Measurements from ENCODE around the gene EQTN. TPM values are rescaled to one million over a fixed set of nuclear protein-coding genes. Genes with fewer than 3 reads are reported as not detected.

Gene EQTN
- total and polyA plus RNA-seq, 5 donors from 2014 or later: not detected

DNA sequence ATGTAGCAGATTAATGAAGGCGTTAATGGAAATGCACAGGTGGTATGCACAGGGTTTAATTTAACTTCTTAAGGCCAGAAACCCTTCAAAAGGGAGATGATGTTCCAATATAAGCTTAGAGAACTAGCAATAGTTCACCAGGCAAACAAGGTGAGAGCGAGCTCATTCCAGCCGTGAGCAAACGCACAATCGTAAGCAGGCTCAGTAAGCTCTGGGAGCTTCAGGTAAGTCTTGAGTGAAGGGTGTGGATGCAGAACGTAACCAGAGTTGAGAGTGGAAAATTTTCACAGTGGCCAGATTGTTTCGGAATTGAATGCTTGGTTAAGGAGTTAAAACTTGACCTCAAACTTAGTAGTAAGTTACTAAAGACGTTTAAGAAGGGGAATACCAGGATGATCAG, 5.7 kb downstream of the EQTN start:
- no peak overlapping the region for H3K27ac Mint-ChIP-seq
- peaks cover 2% of the 10 kb centered on the region for H3K27me3 Mint-ChIP-seq
- no peaks in the 10 kb centered on the region for H3K9me3 ChIP-seq (ENCODE audit: control insufficient read depth in 2 of 2, low read length in 2 of 2)
- H3K36me3 ChIP-seq (ENCODE audit: control insufficient read depth, insufficient read depth, low read length): no peaks in the 10 kb centered on the region
- no peak overlapping the region for H3K4me3 Mint-ChIP-seq
- DNase-seq (no peak), ATAC-seq (ENCODE audit: low read depth in 2 of 2) (no peak)
- H3K4me1 ChIP-seq (ENCODE audit: control insufficient read depth, insufficient read depth, low read length, poor library complexity, severe bottlenecking): no peaks in the 10 kb centered on the region
- H3K9me3 Mint-ChIP-seq: peaks cover 0 to 2% (median 0%) of the 10 kb centered on the region in 7 donors
- H3K4me1 Mint-ChIP-seq: no peaks in the 10 kb centered on the region
- no peaks in the 10 kb centered on the region for H3K27me3 ChIP-seq (ENCODE audit: control insufficient read depth, insufficient read depth, low read length)
- H3K4me3 ChIP-seq (ENCODE audit: low read depth, low read length): no peak overlapping the region
- H3K36me3 Mint-ChIP-seq: no peaks in the 10 kb centered on the region
- no peak overlapping the region for H3K27ac ChIP-seq (ENCODE audit: insufficient read depth, low read length, poor library complexity, severe bottlenecking)

- Mint-ChIP-seq H3K4me1 (peaks cover 0 to 2% (median 0%) of the 10 kb centered on the region in 4 donors), H3K9me3 (no peaks in the 10 kb centered on the region)
Measured at GRCh38 chr9:27282269-27282668, 14.7 kb downstream of the EQTN start.

DNA sequence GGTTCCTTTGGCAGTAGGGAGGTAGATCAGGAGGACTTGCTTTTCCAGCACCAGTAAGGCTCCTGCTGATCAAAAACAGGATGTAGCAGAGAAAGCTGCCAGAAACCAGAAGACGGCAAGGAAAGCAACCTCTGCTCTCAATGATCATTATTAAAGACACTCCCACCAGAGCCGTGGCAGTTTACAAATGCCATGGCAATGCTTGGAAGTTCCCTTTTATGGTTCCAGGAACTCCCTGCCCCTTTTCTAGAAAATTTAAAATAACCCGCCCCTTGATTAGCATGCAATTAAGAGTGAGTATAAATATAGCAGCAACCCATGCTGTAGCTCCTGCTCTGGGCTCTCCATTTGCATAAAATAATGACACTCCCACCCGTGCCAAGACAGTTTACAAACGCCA, 16.1 kb downstream of the EQTN start:
- no peaks in the 10 kb centered on the region for H3K4me1 ChIP-seq (ENCODE audit: control insufficient read depth, insufficient read depth, low read length, poor library complexity, severe bottlenecking)
- no peaks in the 10 kb centered on the region for H3K27me3 Mint-ChIP-seq
- no peak overlapping the region for H3K4me3 Mint-ChIP-seq
- no peaks in the 10 kb centered on the region for H3K9me3 Mint-ChIP-seq
- no peak overlapping the region for H3K27ac ChIP-seq (ENCODE audit: insufficient read depth, low read length, poor library complexity, severe bottlenecking)
- no peak for ATAC-seq (ENCODE audit: low read depth in 2 of 2)
- no peaks in the 10 kb centered on the region for H3K36me3 ChIP-seq (ENCODE audit: control insufficient read depth, insufficient read depth, low read length)
- H3K9me3 ChIP-seq (ENCODE audit: control insufficient read depth in 2 of 2, low read length in 2 of 2): no peaks in the 10 kb centered on the region
- peak in 1 of 3 donors; percentile 3 for DNase-seq
- peak overlapping the region in 1 of 3 donors; percentile 53 for H3K27ac Mint-ChIP-seq
- H3K4me1 Mint-ChIP-seq: peaks cover 0 to 5% (median 2%) of the 10 kb centered on the region in 4 donors
- no peak overlapping the region for H3K4me3 ChIP-seq (ENCODE audit: low read depth, low read length)
- no peaks in the 10 kb centered on the region for H3K36me3 Mint-ChIP-seq
- no peaks in the 10 kb centered on the region for H3K27me3 ChIP-seq (ENCODE audit: control insufficient read depth, insufficient read depth, low read length)

More at GRCh38 chr9:27282269-27282668, 14.7 kb downstream of the EQTN start:
- H3K27ac ChIP-seq (ENCODE audit: insufficient read depth, low read length, poor library complexity, severe bottlenecking): no peak overlapping the region
- H3K27ac Mint-ChIP-seq: no peak overlapping the region
- H3K27me3 ChIP-seq (ENCODE audit: control insufficient read depth, insufficient read depth, low read length): no peaks in the 10 kb centered on the region
- no peak overlapping the region for H3K4me3 Mint-ChIP-seq
- no peaks in the 10 kb centered on the region for H3K36me3 Mint-ChIP-seq
- H3K4me3 ChIP-seq (ENCODE audit: low read depth, low read length): no peak overlapping the region
- H3K36me3 ChIP-seq (ENCODE audit: control insufficient read depth, insufficient read depth, low read length): no peaks in the 10 kb centered on the region
- H3K27me3 Mint-ChIP-seq: peaks cover 5% of the 10 kb centered on the region
- no peaks in the 10 kb centered on the region for H3K4me1 ChIP-seq (ENCODE audit: control insufficient read depth, insufficient read depth, low read length, poor library complexity, severe bottlenecking)
- DNase-seq (no peak), ATAC-seq (ENCODE audit: low read depth in 2 of 2) (no peak)
- no peaks in the 10 kb centered on the region for H3K9me3 ChIP-seq (ENCODE audit: control insufficient read depth in 2 of 2, low read length in 2 of 2)

- Histone ChIP-seq H3K27ac (ENCODE audit: insufficient read depth, low read length, poor library complexity, severe bottlenecking) (no peak overlapping the region), H3K9me3 (ENCODE audit: control insufficient read depth in 2 of 2, low read length in 2 of 2) (no peaks in the 10 kb centered on the region), H3K36me3 (ENCODE audit: control insufficient read depth, insufficient read depth, low read length) (no peaks in the 10 kb centered on the region), H3K4me3 (ENCODE audit: low read depth, low read length) (no peak overlapping the region), H3K4me1 (ENCODE audit: control insufficient read depth, insufficient read depth, low read length, poor library complexity, severe bottlenecking) (no peaks in the 10 kb centered on the region), H3K27me3 (ENCODE audit: control insufficient read depth, insufficient read depth, low read length) (no peaks in the 10 kb centered on the region)
- Mint-ChIP-seq H3K27ac (no peak overlapping the region), H3K4me3 (no peak overlapping the region), H3K4me1 (peaks cover 0 to 5% (median 2%) of the 10 kb centered on the region in 4 donors), H3K27me3 (no peaks in the 10 kb centered on the region), H3K36me3 (no peaks in the 10 kb centered on the region), H3K9me3 (no peaks in the 10 kb centered on the region)
- DNase-seq (no peak), ATAC-seq (ENCODE audit: low read depth in 2 of 2) (no peak)
Measured at GRCh38 chr9:27280249-27280648, 16.7 kb downstream of the EQTN start.

- DNase-seq (no peak), ATAC-seq (ENCODE audit: low read depth in 2 of 2) (no peak)
- no peaks in the 10 kb centered on the region for H3K36me3 ChIP-seq (ENCODE audit: control insufficient read depth, insufficient read depth, low read length)
- Mint-ChIP-seq H3K4me1 (peaks cover 0 to 5% (median 2%) of the 10 kb centered on the region in 4 donors), H3K4me3 (no peak overlapping the region), H3K27ac (no peak overlapping the region), H3K9me3 (no peaks in the 10 kb centered on the region), H3K27me3 (no peaks in the 10 kb centered on the region), H3K36me3 (no peaks in the 10 kb centered on the region)
- H3K4me1 ChIP-seq (ENCODE audit: control insufficient read depth, insufficient read depth, low read length, poor library complexity, severe bottlenecking): no peaks in the 10 kb centered on the region
- no peaks in the 10 kb centered on the region for H3K9me3 ChIP-seq (ENCODE audit: control insufficient read depth in 2 of 2, low read length in 2 of 2)
- no peaks in the 10 kb centered on the region for H3K27me3 ChIP-seq (ENCODE audit: control insufficient read depth, insufficient read depth, low read length)
- H3K4me3 ChIP-seq (ENCODE audit: low read depth, low read length): no peak overlapping the region
- H3K27ac ChIP-seq (ENCODE audit: insufficient read depth, low read length, poor library complexity, severe bottlenecking): no peak overlapping the region
Measured at GRCh38 chr9:27279611-27280010, 17.3 kb downstream of the EQTN start.

DNA sequence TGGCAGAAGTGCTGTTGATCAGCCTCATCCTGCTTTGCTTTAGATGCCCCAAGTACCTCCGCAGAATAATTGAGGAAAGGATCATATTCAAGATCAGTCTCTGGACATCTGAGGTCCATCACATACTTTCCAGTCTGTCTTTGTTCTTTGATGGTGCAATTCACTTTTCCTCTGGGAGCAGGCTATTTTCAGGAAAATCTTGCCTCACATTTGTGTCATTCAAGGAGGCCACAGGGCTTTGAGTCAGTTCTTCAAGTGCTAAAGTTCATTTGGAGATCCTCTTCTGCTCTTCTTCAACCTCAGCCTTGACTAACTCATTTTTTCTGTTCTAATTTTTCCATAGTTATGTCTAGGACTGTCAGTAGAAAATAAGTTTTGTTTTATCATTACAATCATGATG, 18.6 kb downstream of the EQTN start:
- Histone ChIP-seq H3K27me3 (ENCODE audit: control insufficient read depth, insufficient read depth, low read length) (no peaks in the 10 kb centered on the region), H3K4me3 (ENCODE audit: low read depth, low read length) (no peak overlapping the region), H3K9me3 (ENCODE audit: control insufficient read depth in 2 of 2, low read length in 2 of 2) (no peaks in the 10 kb centered on the region), H3K4me1 (ENCODE audit: control insufficient read depth, insufficient read depth, low read length, poor library complexity, severe bottlenecking) (no peaks in the 10 kb centered on the region), H3K27ac (ENCODE audit: insufficient read depth, low read length, poor library complexity, severe bottlenecking) (no peak overlapping the region), H3K36me3 (ENCODE audit: control insufficient read depth, insufficient read depth, low read length) (no peaks in the 10 kb centered on the region)
- Mint-ChIP-seq H3K27me3 (no peaks in the 10 kb centered on the region), H3K4me3 (no peak overlapping the region), H3K9me3 (no peaks in the 10 kb centered on the region), H3K27ac (no peak overlapping the region), H3K36me3 (no peaks in the 10 kb centered on the region), H3K4me1 (peaks cover 0 to 5% (median 2%) of the 10 kb centered on the region in 4 donors)
- ATAC-seq (ENCODE audit: low read depth in 2 of 2) (no peak), DNase-seq (no peak)

- H3K36me3 ChIP-seq (ENCODE audit: control insufficient read depth, insufficient read depth, low read length): no peaks in the 10 kb centered on the region
- ATAC-seq (ENCODE audit: low read depth in 2 of 2) (no peak), DNase-seq (peak in 2 of 3 donors; percentile 34 to 52)
- Mint-ChIP-seq H3K4me1 (peaks cover 0 to 4% (median 2%) of the 10 kb centered on the region in 4 donors), H3K36me3 (no peaks in the 10 kb centered on the region), H3K27me3 (no peaks in the 10 kb centered on the region), H3K9me3 (no peaks in the 10 kb centered on the region), H3K27ac (no peak overlapping the region), H3K4me3 (no peak overlapping the region)
- H3K27me3 ChIP-seq (ENCODE audit: control insufficient read depth, insufficient read depth, low read length): no peaks in the 10 kb centered on the region
- no peak overlapping the region for H3K4me3 ChIP-seq (ENCODE audit: low read depth, low read length)
- H3K9me3 ChIP-seq (ENCODE audit: control insufficient read depth in 2 of 2, low read length in 2 of 2): no peaks in the 10 kb centered on the region
- no peak overlapping the region for H3K27ac ChIP-seq (ENCODE audit: insufficient read depth, low read length, poor library complexity, severe bottlenecking)
- no peaks in the 10 kb centered on the region for H3K4me1 ChIP-seq (ENCODE audit: control insufficient read depth, insufficient read depth, low read length, poor library complexity, severe bottlenecking)
Measured at GRCh38 chr9:27276193-27277030, 20.5 kb downstream of the EQTN start.

- H3K4me1 Mint-ChIP-seq: peaks cover 0 to 3% (median 1%) of the 10 kb centered on the region in 4 donors
- H3K27ac Mint-ChIP-seq: peak overlapping the region in 1 of 3 donors; percentile 52
- no peak overlapping the region for H3K4me3 Mint-ChIP-seq
- H3K9me3 Mint-ChIP-seq: no peaks in the 10 kb centered on the region
- no peak overlapping the region for H3K27ac ChIP-seq (ENCODE audit: insufficient read depth, low read length, poor library complexity, severe bottlenecking)
- H3K36me3 Mint-ChIP-seq: no peaks in the 10 kb centered on the region
- ATAC-seq (ENCODE audit: low read depth in 2 of 2) (no peak), DNase-seq (no peak)
- H3K27me3 ChIP-seq (ENCODE audit: control insufficient read depth, insufficient read depth, low read length): peaks cover 1% of the 10 kb centered on the region
- H3K27me3 Mint-ChIP-seq: no peaks in the 10 kb centered on the region
- H3K4me1 ChIP-seq (ENCODE audit: control insufficient read depth, insufficient read depth, low read length, poor library complexity, severe bottlenecking): no peaks in the 10 kb centered on the region
- H3K36me3 ChIP-seq (ENCODE audit: control insufficient read depth, insufficient read depth, low read length): no peaks in the 10 kb centered on the region
- H3K4me3 ChIP-seq (ENCODE audit: low read depth, low read length): no peak overlapping the region
- no peaks in the 10 kb centered on the region for H3K9me3 ChIP-seq (ENCODE audit: control insufficient read depth in 2 of 2, low read length in 2 of 2)
Measured at GRCh38 chr9:27273186-27273585, 23.8 kb downstream of the EQTN start.

All from CD4-positive, CD25-positive, alpha-beta regulatory T cell (primary cell).